HUES48 (cell line): Measurements from ENCODE around the gene LENG9.

Experiments used
- H3K27ac ChIP-seq: one replicate; pipeline ENCODE4 v1.7.0; 2013; ENCODE audit warnings: low read depth, low read length, inconsistent platforms
- H3K27me3 ChIP-seq: 2 replicates; pipeline ENCODE4 v1.6.1; 2013; ENCODE audit warnings: mild to moderate bottlenecking, low read length; ENCODE audit not compliant: control insufficient read depth, insufficient read depth
- H3K36me3 ChIP-seq: 2 replicates; pipeline ENCODE4 v1.6.1; 2013; ENCODE audit warnings: low read length; ENCODE audit not compliant: control insufficient read depth, insufficient read depth
- H3K4me1 ChIP-seq: 2 replicates; pipeline ENCODE4 v1.6.1; 2013; ENCODE audit warnings: mild to moderate bottlenecking, low read length; ENCODE audit not compliant: control insufficient read depth, insufficient read depth
- H3K4me3 ChIP-seq: 2 replicates; pipeline ENCODE4 v1.5.1; 2013; ENCODE audit warnings: mild to moderate bottlenecking, low read depth, low read length
- H3K9ac ChIP-seq: 2 replicates; pipeline ENCODE4 v1.6.1; 2013; ENCODE audit warnings: mild to moderate bottlenecking, low read depth, low read length, moderate library complexity
- H3K9me3 ChIP-seq: 2 replicates; pipeline ENCODE4 v1.6.1; 2013; ENCODE audit warnings: low read length; ENCODE audit not compliant: control insufficient read depth, insufficient read depth

LENG9 gene

GRCh38 chr19:54434112-54434872 lies 29.3 kb downstream of the LENG9 start:
- peaks cover 5% of the 10 kb centered on the region; the same call in 1 of the 2 replicates for H3K36me3 ChIP-seq
- H3K4me1 ChIP-seq, result peaks cover 22% of the 10 kb centered on the region
- H3K9me3 ChIP-seq, result no peaks in the 10 kb centered on the region
- no peak overlapping the region for H3K27ac ChIP-seq
- no peak overlapping the region for H3K4me3 ChIP-seq
- no peak overlapping the region for H3K9ac ChIP-seq
- peaks cover 3% of the 10 kb centered on the region; the same call in 1 of the 2 replicates for H3K27me3 ChIP-seq

- Histone ChIP-seq H3K4me3 (no peak overlapping the region), H3K9me3 (no peaks in the 10 kb centered on the region), H3K9ac (no peak overlapping the region), H3K27ac (no peak overlapping the region), H3K4me1 (peaks cover 22% of the 10 kb centered on the region), H3K36me3 (peaks cover 1% of the 10 kb centered on the region; the same call in 1 of the 2 replicates), H3K27me3 (peaks cover 3% of the 10 kb centered on the region; the same call in 1 of the 2 replicates)
Observed at GRCh38 chr19:54433697-54434096, 29.9 kb downstream of the LENG9 start.

DNA sequence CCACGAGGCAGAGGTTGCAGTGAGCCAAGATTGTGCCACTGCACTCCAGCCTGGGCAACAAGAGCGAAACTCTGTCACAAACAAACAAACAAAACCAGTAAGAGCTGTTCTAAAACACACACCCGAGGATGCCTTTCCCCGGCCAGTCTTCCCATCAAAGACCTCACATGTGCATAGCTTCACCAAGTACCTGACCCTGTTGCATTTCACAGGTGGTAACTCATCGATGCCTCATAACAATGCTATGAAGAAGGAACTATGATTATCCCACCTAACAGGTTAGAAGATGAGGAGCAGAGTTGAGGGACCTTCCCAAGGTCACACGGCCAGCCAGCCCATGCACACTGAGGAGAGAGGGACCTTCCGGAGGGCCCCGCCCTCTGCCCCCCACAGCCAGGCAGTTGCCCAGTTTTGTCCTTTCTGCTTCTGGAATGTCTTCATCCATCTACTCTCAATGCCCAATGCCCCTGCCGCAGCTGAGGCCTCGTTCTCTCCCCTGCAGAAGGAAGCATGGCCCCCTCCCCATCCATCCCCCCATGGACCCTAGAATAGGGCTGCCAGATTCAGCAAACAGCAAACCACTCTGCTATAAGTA lies 31.3 kb downstream of the LENG9 start:
- H3K27ac ChIP-seq, result no peak overlapping the region
- peaks cover 3% of the 10 kb centered on the region for H3K27me3 ChIP-seq
- H3K36me3 ChIP-seq, result no peaks in the 10 kb centered on the region
- no peaks in the 10 kb centered on the region for H3K9me3 ChIP-seq
- peaks cover 22% of the 10 kb centered on the region for H3K4me1 ChIP-seq
- H3K4me3 ChIP-seq, result no peak overlapping the region
- H3K9ac ChIP-seq, result no peak overlapping the region

DNA sequence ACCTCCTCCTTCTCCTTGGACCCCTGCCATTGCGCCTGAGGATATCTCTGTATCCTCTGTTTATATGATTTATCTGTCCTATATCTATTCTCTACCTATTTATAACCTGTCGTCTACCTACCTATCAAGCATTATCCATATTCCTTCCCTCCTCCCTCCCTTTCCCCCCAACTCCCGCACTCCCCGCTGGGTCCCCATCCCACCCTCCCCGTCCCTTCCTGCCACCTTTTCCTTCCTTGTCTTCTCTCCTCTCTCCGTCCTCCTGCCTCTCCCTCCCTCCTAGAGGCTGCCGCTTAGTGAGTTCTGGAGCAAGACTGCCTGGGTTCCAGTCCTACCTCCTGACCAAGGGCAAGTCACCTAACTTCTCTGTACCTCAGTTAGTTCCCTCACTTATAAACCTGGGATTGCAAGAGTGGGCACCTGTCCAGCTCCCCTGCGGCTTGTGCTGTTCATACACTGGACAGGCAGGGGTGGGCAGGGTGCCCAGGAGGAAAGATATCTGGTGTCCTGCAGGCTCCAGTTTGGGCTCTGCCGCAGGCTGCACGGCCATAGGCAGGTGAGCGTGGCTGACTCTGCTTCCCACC lies 32.2 kb downstream of the LENG9 start:
- Histone ChIP-seq H3K4me1 (peaks cover 20% of the 10 kb centered on the region), H3K27me3 (peaks cover 3% of the 10 kb centered on the region), H3K9me3 (no peaks in the 10 kb centered on the region), H3K9ac (no peak overlapping the region), H3K4me3 (peak overlapping the region; percentile 29; the same call in 1 of the 2 replicates), H3K27ac (no peak overlapping the region), H3K36me3 (peaks cover 3% of the 10 kb centered on the region; the same call in 1 of the 2 replicates)

DNA sequence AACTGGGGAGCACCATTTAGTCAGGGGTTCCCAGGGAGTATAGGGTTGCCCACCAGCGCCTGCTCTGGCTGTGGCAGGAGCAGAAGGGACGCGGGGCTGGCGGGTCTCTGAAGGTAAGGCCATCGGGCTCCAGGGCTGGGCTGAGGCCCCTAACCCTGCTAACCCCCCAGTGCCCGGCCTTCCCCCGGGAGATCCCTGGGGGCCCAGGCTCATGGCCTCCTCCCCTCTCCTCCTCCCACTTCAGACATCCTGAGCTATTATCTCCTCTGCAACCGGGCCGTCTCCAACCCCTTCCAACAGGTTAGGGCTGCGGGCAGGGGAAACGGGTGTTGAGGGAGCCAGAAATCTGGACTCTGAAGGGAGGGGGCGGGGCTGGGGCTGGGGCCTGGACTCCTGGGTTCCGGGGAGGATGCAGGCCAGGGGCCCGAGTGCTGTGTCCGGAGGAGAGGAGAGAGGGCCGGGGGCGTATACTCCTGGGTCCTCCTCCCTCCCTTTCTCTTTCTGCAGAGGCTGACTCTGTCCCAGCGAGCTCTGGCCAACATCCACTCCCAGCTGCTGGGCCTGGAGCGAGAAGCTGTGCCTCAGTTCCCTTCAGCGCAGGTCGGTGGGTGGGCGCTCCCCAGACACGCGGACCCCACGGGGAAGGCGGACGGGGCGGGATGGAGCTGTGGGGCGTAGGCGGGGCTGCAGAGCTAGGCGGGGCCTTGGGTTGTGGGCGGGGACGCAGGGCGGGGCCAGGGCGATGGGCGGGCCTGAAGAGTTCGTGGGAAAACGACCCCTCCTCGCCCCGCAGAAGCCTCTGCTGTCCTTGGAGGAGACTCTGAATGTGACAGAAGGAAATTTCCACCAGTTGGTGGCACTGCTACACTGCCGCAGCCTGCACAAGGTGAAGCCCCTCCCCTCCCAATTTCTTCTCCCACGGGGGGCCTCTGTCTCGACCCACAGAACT lies 33.0 kb downstream of the LENG9 start:
- Histone ChIP-seq H3K36me3 (peaks cover 5% of the 10 kb centered on the region; the same call in 1 of the 2 replicates), H3K9ac (no peak overlapping the region), H3K27me3 (peaks cover 3% of the 10 kb centered on the region), H3K4me1 (peaks cover 12% of the 10 kb centered on the region), H3K9me3 (no peaks in the 10 kb centered on the region), H3K4me3 (peak overlapping the region; percentile 69), H3K27ac (no peak overlapping the region)

DNA sequence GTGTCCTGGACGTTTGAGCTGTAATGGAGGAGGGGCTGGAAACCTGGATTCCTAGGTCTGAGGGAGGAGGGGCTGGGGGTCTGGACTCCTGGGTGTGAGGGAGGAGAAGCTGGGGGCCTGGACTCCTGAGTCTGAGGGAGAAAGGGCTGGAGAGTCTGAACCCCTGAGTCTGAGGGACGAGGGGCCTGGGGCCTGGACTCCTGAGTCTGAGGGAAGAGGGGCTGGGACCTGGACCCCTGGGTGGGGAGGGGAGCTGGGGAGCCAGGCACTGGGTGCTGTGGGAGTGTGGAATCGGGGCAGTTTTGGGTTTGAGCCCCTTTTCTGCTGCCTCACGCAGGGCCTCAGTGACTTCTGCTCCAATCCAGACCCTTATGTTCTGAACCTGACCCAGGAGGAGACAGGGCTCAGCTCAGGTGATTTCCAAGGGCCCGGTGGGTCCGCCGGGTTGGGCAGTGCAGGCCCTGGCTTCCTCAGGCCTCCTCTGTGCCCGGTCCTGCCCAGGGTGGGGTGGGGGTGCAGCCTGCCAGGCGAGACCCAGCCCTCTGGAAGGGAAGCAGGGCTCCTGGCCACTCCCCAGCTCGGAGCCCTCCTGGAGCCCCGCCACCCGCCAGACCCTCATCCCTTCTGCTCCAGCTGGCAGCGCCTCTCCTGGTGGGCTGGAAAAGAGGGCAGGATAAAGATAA lies 33.9 kb downstream of the LENG9 start:
- Histone ChIP-seq H3K27me3 (peaks cover 3% of the 10 kb centered on the region), H3K9ac (no peak overlapping the region), H3K9me3 (no peaks in the 10 kb centered on the region), H3K27ac (no peak overlapping the region), H3K4me1 (peaks cover 6% of the 10 kb centered on the region; the same call in 1 of the 2 replicates), H3K4me3 (peak overlapping the region; percentile 69; the same call in 1 of the 2 replicates), H3K36me3 (peaks cover 5% of the 10 kb centered on the region; the same call in 1 of the 2 replicates)

DNA sequence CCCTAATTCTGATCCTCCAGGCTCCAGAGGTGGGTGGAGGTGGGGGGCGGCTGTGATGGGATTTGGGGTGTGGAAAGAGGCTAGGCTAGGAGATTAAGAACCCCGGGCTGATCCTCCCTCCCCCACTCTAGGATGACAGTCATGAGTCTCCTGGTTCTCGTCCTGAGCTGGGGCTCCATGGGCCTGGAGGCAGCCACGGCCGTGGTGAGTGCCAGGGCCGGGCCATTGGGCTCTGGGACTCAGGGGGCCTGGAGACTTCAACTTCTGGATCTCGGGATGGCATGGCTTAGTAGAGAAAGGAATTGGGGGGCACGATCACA lies 34.4 kb downstream of the LENG9 start:
- Histone ChIP-seq H3K9me3 (no peaks in the 10 kb centered on the region), H3K27ac (no peak overlapping the region), H3K4me1 (peaks cover 5% of the 10 kb centered on the region; the same call in 1 of the 2 replicates), H3K36me3 (peaks cover 7% of the 10 kb centered on the region), H3K27me3 (peaks cover 3% of the 10 kb centered on the region), H3K4me3 (no peak overlapping the region), H3K9ac (no peak overlapping the region)

- H3K27me3 ChIP-seq, result no peaks in the 10 kb centered on the region; the same call in none of the 2 replicates
- peaks cover 3% of the 10 kb centered on the region; the same call in 1 of the 2 replicates for H3K4me1 ChIP-seq
- no peak overlapping the region for H3K27ac ChIP-seq
- no peaks in the 10 kb centered on the region for H3K9me3 ChIP-seq
- no peak overlapping the region for H3K4me3 ChIP-seq
- H3K9ac ChIP-seq, result no peak overlapping the region
- H3K36me3 ChIP-seq, result peaks cover 9% of the 10 kb centered on the region
Observed at GRCh38 chr19:54428323-54429175, 35.0 kb downstream of the LENG9 start.

GRCh38 chr19:54427586-54427985 lies 36.0 kb downstream of the LENG9 start:
- Histone ChIP-seq H3K27me3 (no peaks in the 10 kb centered on the region; the same call in none of the 2 replicates), H3K4me1 (peaks cover 3% of the 10 kb centered on the region; the same call in 1 of the 2 replicates), H3K9ac (no peak overlapping the region), H3K9me3 (no peaks in the 10 kb centered on the region), H3K27ac (no peak overlapping the region), H3K4me3 (no peak overlapping the region), H3K36me3 (peaks cover 12% of the 10 kb centered on the region)
